Inflammatory macrophage treated with lipopolysaccharide for 4 hours (primary cell): ENCODE data around the gene CHTOP.

ENCODE experiments used
- DNase-seq: peaks from one replicate; pipeline ENCODE4 v3.0.0-alpha.2; 2020

The CHTOP gene

GRCh38 chr1:153693466-153693865 lies 59.6 kb downstream of the CHTOP start:
- no peak for DNase-seq
